NOMO-1 (cell line): ENCODE measurements around the gene OTUD5.
A peak's percentile ranks its signal among the peaks of the same experiment; 100 is the strongest.

Experiments used
- DNase-seq, 2 experiments: peaks; one replicate each; lab custom pipeline; 2025; ENCODE audit not compliant: unreplicated experiment in 2 of 2; lab: John Stamatoyannopoulos, UW

OTUD5 gene

GRCh38 chrX:48938721-48939425 is 18.5 kb downstream of the OTUD5 start:
- DNase-seq: no peak

- peak; percentile 60 to 88 for DNase-seq
These were observed 20.1 kb downstream of the OTUD5 start for GRCh38 chrX:48937054-48937907.

GRCh38 chrX:48936429-48937053 is 20.9 kb downstream of the OTUD5 start:
- DNase-seq: no peak

- DNase-seq: no peak
These were observed 22.1 kb downstream of the OTUD5 start for GRCh38 chrX:48935301-48935670.

GRCh38 chrX:48934581-48935300 is 22.7 kb downstream of the OTUD5 start:
- DNase-seq: no peak

- no peak for DNase-seq
These were observed 23.6 kb downstream of the OTUD5 start for GRCh38 chrX:48933757-48934156.

- no peak for DNase-seq
These were observed 29.5 kb downstream of the OTUD5 start for GRCh38 chrX:48927736-48928382.

- no peak for DNase-seq
These were observed 30.3 kb downstream of the OTUD5 start for GRCh38 chrX:48927123-48927522.

GRCh38 chrX:48924270-48924669 is 33.1 kb downstream of the OTUD5 start:
- DNase-seq: no peak

- no peak for DNase-seq
These were observed 33.6 kb downstream of the OTUD5 start for GRCh38 chrX:48923771-48924170.

GRCh38 chrX:48920718-48921104 is 36.7 kb downstream of the OTUD5 start:
- no peak for DNase-seq

- no peak for DNase-seq
These were observed 37.3 kb downstream of the OTUD5 start for GRCh38 chrX:48919947-48920717.

GRCh38 chrX:48919360-48919841 is 38.0 kb downstream of the OTUD5 start:
- DNase-seq: no peak

- DNase-seq: peak; percentile 87 to 93
These were observed 38.6 kb downstream of the OTUD5 start, which contains the start of gene PIM2 for GRCh38 chrX:48918643-48919340. Gene PIM2 (minus strand): TSS chrX:48919024. CDS start chrX:48918834, 190 bp downstream.

- DNase-seq: no peak
These were observed 39.1 kb downstream of the OTUD5 start for GRCh38 chrX:48918301-48918642.

GRCh38 chrX:48917139-48918001 is 40.0 kb downstream of the OTUD5 start:
- peak; percentile 86 to 88 for DNase-seq

- no peak for DNase-seq
These were observed 42.6 kb downstream of the OTUD5 start for GRCh38 chrX:48914593-48915493.
